Stomach smooth muscle (tissue), 2 donors: ENCODE measurements around the gene DUSP22.
"Not testable (repeated sequence)": the region's sequence is repeated elsewhere in the genome, so short reads cannot be mapped to it uniquely, and the experiment has no call there.

Experiments used
- H3K27ac ChIP-seq: one replicate; pipeline ENCODE4 v1.7.0; 2013; ENCODE audit warnings: mild to moderate bottlenecking, low read length, inconsistent platforms
- H3K27me3 ChIP-seq, 2 donors: one replicate each; pipeline ENCODE4 v1.7.0; 2013; ENCODE audit warnings: low read length in 2 of 2; ENCODE audit not compliant: insufficient read depth in 2 of 2, control insufficient read depth in 1 of 2
- H3K36me3 ChIP-seq, 2 donors: one replicate each; pipeline ENCODE4 v1.7.0; 2013; ENCODE audit warnings: low read length in 2 of 2; ENCODE audit not compliant: control insufficient read depth in 2 of 2, insufficient read depth in 2 of 2
- H3K4me1 ChIP-seq: one replicate; pipeline ENCODE4 v1.7.0; 2013; ENCODE audit warnings: low read length; ENCODE audit not compliant: control insufficient read depth, insufficient read depth
- H3K4me3 ChIP-seq, 2 donors: one replicate each; pipeline ENCODE4 v1.7.0; 2013; ENCODE audit warnings: low read length in 2 of 2
- H3K9ac ChIP-seq, 2 donors: one replicate each; pipeline ENCODE4 v1.7.0; 2013; ENCODE audit warnings: low read length in 2 of 2, mild to moderate bottlenecking in 1 of 2
- H3K9me3 ChIP-seq, 2 donors: one replicate each; pipeline ENCODE4 v1.7.0; 2013; ENCODE audit warnings: low read length in 2 of 2; ENCODE audit not compliant: control insufficient read depth in 2 of 2
- donor health status: healthy.
- donor health status: Pancreatic carcinoma.

Gene DUSP22

GRCh38 chr6:279341-280029 lies 12.8 kb upstream of the DUSP22 start:
- no peaks in the 10 kb centered on the region for H3K4me1 ChIP-seq
- H3K9ac ChIP-seq = no peak overlapping the region
- no peaks in the 10 kb centered on the region for H3K9me3 ChIP-seq
- H3K27ac ChIP-seq = no peak overlapping the region
- H3K4me3 ChIP-seq = no peak overlapping the region
- no peaks in the 10 kb centered on the region for H3K36me3 ChIP-seq
- H3K27me3 ChIP-seq = peaks cover 3 to 5% of the 10 kb centered on the region in 2 donors

GRCh38 chr6:280775-281468 lies 11.4 kb upstream of the DUSP22 start:
- no peak overlapping the region for H3K4me3 ChIP-seq
- H3K4me1 ChIP-seq = no peaks in the 10 kb centered on the region
- no peaks in the 10 kb centered on the region for H3K36me3 ChIP-seq
- peaks cover 3 to 5% of the 10 kb centered on the region in 2 donors for H3K27me3 ChIP-seq
- no peak overlapping the region for H3K27ac ChIP-seq
- no peak overlapping the region for H3K9ac ChIP-seq
- no peaks in the 10 kb centered on the region for H3K9me3 ChIP-seq

GRCh38 chr6:281469-282103 lies 10.7 kb upstream of the DUSP22 start:
- H3K36me3 ChIP-seq = no peaks in the 10 kb centered on the region
- no peaks in the 10 kb centered on the region for H3K9me3 ChIP-seq
- no peaks in the 10 kb centered on the region for H3K4me1 ChIP-seq
- no peak overlapping the region for H3K9ac ChIP-seq
- H3K27me3 ChIP-seq = peaks cover 3 to 5% of the 10 kb centered on the region in 2 donors
- no peak overlapping the region for H3K4me3 ChIP-seq
- H3K27ac ChIP-seq = no peak overlapping the region

- Histone ChIP-seq H3K36me3 (no peaks in the 10 kb centered on the region), H3K9ac (no peak overlapping the region), H3K27ac (no peak overlapping the region), H3K27me3 (peaks cover 3 to 5% of the 10 kb centered on the region in 2 donors), H3K4me3 (no peak overlapping the region), H3K4me1 (no peaks in the 10 kb centered on the region), H3K9me3 (no peaks in the 10 kb centered on the region)
Observed at GRCh38 chr6:282177-282866, 10.0 kb upstream of the DUSP22 start.

- Histone ChIP-seq H3K9ac (no peak overlapping the region), H3K27ac (no peak overlapping the region), H3K4me3 (no peak overlapping the region), H3K9me3 (no peaks in the 10 kb centered on the region), H3K4me1 (no peaks in the 10 kb centered on the region), H3K27me3 (peaks cover 0 to 5% of the 10 kb centered on the region in 2 donors), H3K36me3 (no peaks in the 10 kb centered on the region)
Observed at GRCh38 chr6:282867-283416, 9.3 kb upstream of the DUSP22 start.

GRCh38 chr6:284486-284885 lies 7.8 kb upstream of the DUSP22 start:
- H3K36me3 ChIP-seq = no peaks in the 10 kb centered on the region
- H3K9me3 ChIP-seq = no peaks in the 10 kb centered on the region
- peaks cover 0 to 5% of the 10 kb centered on the region in 2 donors for H3K27me3 ChIP-seq
- H3K4me1 ChIP-seq = no peaks in the 10 kb centered on the region
- H3K27ac ChIP-seq = no peak overlapping the region
- H3K9ac ChIP-seq = no peak overlapping the region
- H3K4me3 ChIP-seq = no peak overlapping the region

- no peaks in the 10 kb centered on the region for H3K4me1 ChIP-seq
- no peak overlapping the region for H3K27ac ChIP-seq
- H3K9ac ChIP-seq = no peak overlapping the region
- H3K36me3 ChIP-seq = no peaks in the 10 kb centered on the region
- H3K9me3 ChIP-seq = no peaks in the 10 kb centered on the region
- no peak overlapping the region for H3K4me3 ChIP-seq
- peaks cover 0 to 5% of the 10 kb centered on the region in 2 donors for H3K27me3 ChIP-seq
Observed at GRCh38 chr6:285030-285771, 7.1 kb upstream of the DUSP22 start.

GRCh38 chr6:285902-286301 lies 6.4 kb upstream of the DUSP22 start:
- H3K27ac ChIP-seq, H3K4me3 ChIP-seq, H3K27me3 ChIP-seq, H3K9ac ChIP-seq, H3K9me3 ChIP-seq, H3K36me3 ChIP-seq, H3K4me1 ChIP-seq: not testable (repeated sequence)

- Histone ChIP-seq H3K9ac (no peak overlapping the region), H3K4me1 (peaks cover 3% of the 10 kb centered on the region), H3K27me3 (peaks cover 0 to 5% of the 10 kb centered on the region in 2 donors), H3K27ac (no peak overlapping the region), H3K4me3 (no peak overlapping the region), H3K36me3 (no peaks in the 10 kb centered on the region), H3K9me3 (no peaks in the 10 kb centered on the region)
Observed at GRCh38 chr6:286681-287488, 5.4 kb upstream of the DUSP22 start.
